NCI-H146 treated with DMSO at 0.1 percent for 48 hours (cell line): ENCODE data around the gene SHLD2.
"Not testable (repeated sequence)": the region's sequence is repeated elsewhere in the genome, so short reads cannot be mapped to it uniquely, and the experiment has no call there.

Experiments
- DNase-seq: peaks from one replicate; lab custom pipeline; 2025; ENCODE audit not compliant: unreplicated experiment; lab: John Stamatoyannopoulos, UW

SHLD2 gene

DNA sequence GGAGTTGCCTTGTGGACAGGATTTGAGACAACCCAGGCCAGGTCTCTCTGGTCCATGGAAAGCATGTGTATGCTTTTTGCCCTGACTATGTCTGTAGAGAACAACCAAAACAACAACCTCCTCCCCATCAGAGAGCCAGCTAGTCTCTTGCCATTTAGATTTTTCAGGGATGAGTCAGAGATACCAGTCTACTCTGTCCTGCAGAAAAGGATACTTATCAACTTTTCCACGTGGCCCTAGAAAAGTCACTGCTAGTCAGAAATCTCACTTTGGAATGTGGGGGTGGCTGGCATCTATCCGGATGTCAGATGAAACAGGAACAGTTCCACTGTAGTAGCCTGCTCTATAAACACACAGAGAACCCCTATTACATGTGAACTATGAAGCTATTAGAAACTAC, 116.8 kb downstream of the SHLD2 start:
- not testable (repeated sequence) for DNase-seq

DNA sequence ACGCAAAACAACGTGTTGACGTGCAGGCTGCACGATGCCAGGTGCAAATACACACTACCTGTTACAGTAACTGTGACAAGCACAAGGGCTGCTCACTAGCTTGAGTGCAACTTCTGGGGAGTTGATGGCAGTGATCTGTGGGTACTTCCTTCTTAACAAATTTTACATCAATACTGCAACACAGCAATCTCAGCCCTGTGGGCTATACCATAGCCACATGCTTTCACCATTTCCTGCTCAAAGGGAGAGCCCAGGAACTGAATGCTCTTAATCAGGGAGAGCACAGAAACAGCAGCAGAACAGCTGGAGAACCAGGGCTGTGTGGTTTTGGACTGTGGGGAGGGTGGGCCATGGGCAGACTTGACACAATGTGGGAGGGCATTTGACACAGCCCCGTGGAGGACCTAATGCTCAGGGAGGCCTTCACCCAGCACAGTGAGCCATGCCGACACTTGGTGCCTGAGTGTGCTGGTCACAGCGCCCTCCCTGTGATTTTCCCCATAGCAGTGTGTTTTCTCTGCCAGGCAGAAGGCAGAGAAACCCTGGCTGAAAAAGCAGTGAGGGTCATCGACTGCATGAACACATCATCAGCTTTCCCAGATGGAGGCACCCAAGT, 118.3 kb downstream of the SHLD2 start:
- not testable (repeated sequence) for DNase-seq

GRCh38 chr10:87213806-87214205, 118.8 kb downstream of the SHLD2 start:
- not testable (repeated sequence) for DNase-seq

DNA sequence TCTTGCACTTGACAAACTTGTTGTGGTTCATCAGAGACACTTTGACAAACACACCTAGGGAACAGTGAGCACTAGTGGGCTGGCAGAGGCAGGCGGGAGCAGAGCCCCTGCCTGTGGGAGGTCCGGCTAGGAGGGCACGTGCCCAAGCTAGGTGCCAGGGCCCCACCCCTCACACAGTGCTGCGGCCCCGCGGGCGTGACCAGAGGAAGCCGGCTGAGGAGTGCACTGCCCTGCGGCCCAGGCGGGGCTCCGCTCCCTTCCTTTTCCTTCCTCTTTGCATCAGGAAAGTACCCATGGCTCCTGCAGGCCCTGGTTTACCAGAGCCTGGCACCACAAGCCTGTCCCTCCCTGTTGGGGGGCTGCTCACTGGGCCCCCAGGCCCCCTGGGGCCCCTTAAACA, 121.1 kb downstream of the SHLD2 start:
- DNase-seq, result not testable (repeated sequence)

DNA sequence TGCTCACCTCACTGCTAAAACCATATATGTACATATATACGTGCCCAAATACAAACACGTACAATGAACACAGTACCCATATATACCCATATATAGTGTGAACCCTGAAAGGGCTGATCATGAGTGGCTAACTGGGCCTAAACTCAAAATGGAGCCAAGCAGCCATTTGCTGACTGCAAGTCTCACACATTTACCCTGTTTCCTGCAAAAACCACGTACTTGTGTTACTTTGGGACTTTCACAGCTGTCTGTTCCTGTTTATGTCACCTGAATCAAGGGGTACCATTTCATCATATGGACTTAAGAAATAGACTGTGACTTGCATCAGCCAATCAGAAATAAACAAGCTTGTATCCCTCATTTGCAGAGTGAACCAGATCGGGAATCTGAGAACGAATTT, 124.4 kb downstream of the SHLD2 start:
- not testable (repeated sequence) for DNase-seq

DNA sequence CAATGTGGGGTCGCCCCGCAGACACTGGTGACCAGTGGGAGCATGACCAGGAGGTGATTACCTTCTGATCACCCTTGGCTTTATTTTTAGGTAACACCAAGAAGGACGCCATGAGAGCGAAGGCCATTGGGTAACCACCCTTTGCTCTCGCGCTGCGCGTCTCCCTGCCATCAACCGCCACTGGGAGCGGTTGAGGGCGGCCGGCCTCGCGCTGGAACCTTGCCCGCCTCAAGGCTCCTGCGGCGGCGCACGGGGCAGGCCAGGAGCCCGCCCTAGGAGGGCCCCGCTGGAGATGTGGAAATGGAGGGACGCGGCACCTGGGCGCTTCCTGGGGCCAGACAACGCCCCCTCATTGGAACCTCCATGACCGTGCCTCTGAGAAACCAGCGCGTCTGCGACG, 127.8 kb downstream of the SHLD2 start:
- DNase-seq, result not testable (repeated sequence)

GRCh38 chr10:87225148-87225547, 130.1 kb downstream of the SHLD2 start, which contains the start of gene NUTM2A:
Gene NUTM2A, plus strand, starts transcription at chr10:87225448. Its CDS starts 383 bp downstream, at chr10:87225831.
- not testable (repeated sequence) for DNase-seq

- DNase-seq, result not testable (repeated sequence)
These were observed 133.2 kb downstream of the SHLD2 start for GRCh38 chr10:87228247-87228646.

DNA sequence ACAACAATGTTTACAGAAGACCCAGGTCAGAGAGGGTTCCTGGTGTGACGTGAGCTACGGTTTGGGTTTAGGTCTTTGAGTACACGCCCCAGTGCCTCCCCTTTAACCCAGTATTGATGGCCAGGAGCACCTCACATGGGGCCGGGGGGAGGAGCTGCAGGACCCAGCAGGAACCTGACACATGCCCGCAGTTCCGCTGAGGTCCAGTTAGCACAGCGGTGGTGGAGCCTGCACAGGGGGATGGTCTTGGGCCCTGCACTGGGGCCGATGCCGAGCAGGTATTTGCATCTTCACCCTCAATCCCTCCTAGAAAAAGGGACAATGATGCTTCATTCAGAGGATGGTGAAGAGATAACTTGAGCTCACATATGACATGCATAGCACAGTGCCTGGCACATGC, 134.2 kb downstream of the SHLD2 start:
- not testable (repeated sequence) for DNase-seq

GRCh38 chr10:87234854-87235253, 139.8 kb downstream of the SHLD2 start:
- not testable (repeated sequence) for DNase-seq

DNA sequence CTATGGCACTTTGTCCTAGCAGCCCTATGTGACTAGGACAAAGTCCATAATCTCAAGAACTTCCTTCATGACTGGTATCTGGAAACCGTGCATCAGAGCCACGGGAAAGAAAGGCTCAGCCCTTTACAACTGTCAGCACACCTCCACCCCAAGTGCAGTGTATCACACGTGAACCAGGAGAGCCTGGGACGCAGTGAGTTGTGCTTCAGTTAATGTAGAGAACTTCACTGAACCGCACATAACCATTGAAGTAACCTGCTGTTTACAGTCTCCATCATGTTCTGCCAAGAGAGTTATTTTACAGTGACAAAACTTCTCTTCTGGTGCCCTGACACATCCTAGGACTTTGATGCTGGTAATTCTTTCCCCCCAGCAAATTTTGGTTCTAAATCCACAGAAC, 142.2 kb downstream of the SHLD2 start:
- DNase-seq, result not testable (repeated sequence)

DNA sequence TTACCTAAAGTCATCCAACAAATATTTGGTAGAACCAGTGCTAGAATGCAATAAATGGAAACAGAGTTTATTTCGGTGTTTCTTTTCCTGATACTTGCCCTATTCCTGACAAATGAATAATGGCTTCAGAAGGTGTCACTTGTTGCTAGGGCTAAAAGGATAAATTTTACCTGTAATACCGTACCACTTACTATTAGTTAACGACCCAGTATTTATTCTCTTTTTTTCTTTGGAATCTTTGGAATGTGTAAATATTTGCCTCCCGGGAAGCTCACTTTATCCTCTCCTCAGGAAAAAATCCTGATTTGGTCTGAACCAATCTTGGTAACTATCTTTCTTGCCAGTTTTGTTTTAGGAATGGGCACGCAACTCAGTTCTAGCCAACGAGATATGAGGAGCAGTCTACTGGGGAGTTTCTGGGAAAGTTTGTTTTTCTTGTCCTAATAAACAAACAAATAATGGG, 144.4 kb downstream of the SHLD2 start:
- DNase-seq, result not testable (repeated sequence)
